Psoas muscle (tissue), 8 donors: ENCODE results near the gene DNPH1. TPM values are rescaled to one million over a fixed set of nuclear protein-coding genes. Genes with fewer than 3 reads are reported as not detected.

Experiments used
- ATAC-seq, 4 donors: fragments of 200-7000 bp; cut with Tn5 transposase; one replicate each; pipeline ENCODE4 v1.9.1; 2020; ENCODE audit warnings: moderate library complexity in 3 of 4, mild to moderate bottlenecking in 2 of 4
- DNase-seq, 2 donors: peaks; one replicate each; pipeline ENCODE4 v3.0.0-alpha.2; 2020
- H3K27ac ChIP-seq: fragments of 200-600 bp; one replicate; pipeline ENCODE4 v1.8.0; 2022
- H3K27me3 ChIP-seq, 3 donors: fragments of 200-600 bp in 1 of 3; one replicate each; pipeline versions ENCODE4 v1.6.1 to v1.8.0; 2013 to 2022; ENCODE audit warnings: low read length in 2 of 3, mild to moderate bottlenecking in 2 of 3, moderate library complexity in 1 of 3; ENCODE audit not compliant: insufficient read depth in 3 of 3
- H3K36me3 ChIP-seq, 2 donors: fragments of 200-600 bp in 1 of 2; one replicate each; pipeline versions ENCODE4 v1.6.1 to v1.8.0; 2013 to 2022; ENCODE audit warnings: low read depth in 1 of 2, mild to moderate bottlenecking in 1 of 2, moderate library complexity in 1 of 2; ENCODE audit not compliant: insufficient read depth in 1 of 2
- H3K4me1 ChIP-seq: fragments of 200-600 bp; one replicate; pipeline ENCODE4 v1.8.0; 2022
- H3K4me3 ChIP-seq: fragments of 200-600 bp; one replicate; pipeline ENCODE4 v1.8.0; 2022; ENCODE audit warnings: mild to moderate bottlenecking
- H3K9me3 ChIP-seq: fragments of 200-600 bp; one replicate; pipeline ENCODE4 v1.8.0; 2022
- WGBS, 3 donors: extraction: QIAGEN DNeasy Blood & Tissue Kit; methylation state at CpG; one replicate each; pipeline versions ENCODE4 v1.1.6 to v1.1.7; 2013; 5-methylcytosine and 5-hydroxymethylcytosine counted together
- intact Hi-C, 2 donors: fragments of 100-400 bp; cut with DNase I; formaldehyde crosslinking; loops; one replicate each; pipeline versions ENCODE4 v1.11.0 to v1.14.2; 2022
- polyA plus RNA-seq, 3 donors: library from polyadenylated mRNA; stranded (reverse); fragments of 200-250 nt; gene quantifications; one replicate each; pipeline ENCODE4 v1.2.3, GENCODE V29; 2013
- total RNA-seq, 4 donors: library from RNA; stranded (reverse); fragmentation: NEBNext Ultra II Directional in 2 of 4; extraction: Animal tissue kit (Norgen Biotek cat#: 25700) in 2 of 4; gene quantifications; one replicate each; pipeline versions ENCODE4 v1.2.1 to v1.2.4, GENCODE V29; 2021 to 2023
- TF ChIP-seq, protein P1 (sequence below): fragments of 200-600 bp; IDR thresholded peaks from one replicate; pipeline ENCODE4 v1.8.0; 2022; ENCODE audit warnings: antibody characterized with exemption
- donor health status: healthy with polysubstance abuse.
- donor health status: DM: no; HTN: no; CAD: no; lungs with moderate emphysema.
- donor health status: Bipolar disorder and iron deficiency.
- donor health status: healthy.
- donor health status: DM: yes; HTN: yes; CAD: no.
- donor health status: DM: no; HTN: no; CAD: no.
- donor health status: DM: no; HTN: no; CAD: no.
- donor health status: DM: yes; HTN: yes; CAD: no.

Gene DNPH1
- total and polyA plus RNA-seq, 7 donors, result 20.7 to 83.6 (median 52.5) TPM

DNA sequence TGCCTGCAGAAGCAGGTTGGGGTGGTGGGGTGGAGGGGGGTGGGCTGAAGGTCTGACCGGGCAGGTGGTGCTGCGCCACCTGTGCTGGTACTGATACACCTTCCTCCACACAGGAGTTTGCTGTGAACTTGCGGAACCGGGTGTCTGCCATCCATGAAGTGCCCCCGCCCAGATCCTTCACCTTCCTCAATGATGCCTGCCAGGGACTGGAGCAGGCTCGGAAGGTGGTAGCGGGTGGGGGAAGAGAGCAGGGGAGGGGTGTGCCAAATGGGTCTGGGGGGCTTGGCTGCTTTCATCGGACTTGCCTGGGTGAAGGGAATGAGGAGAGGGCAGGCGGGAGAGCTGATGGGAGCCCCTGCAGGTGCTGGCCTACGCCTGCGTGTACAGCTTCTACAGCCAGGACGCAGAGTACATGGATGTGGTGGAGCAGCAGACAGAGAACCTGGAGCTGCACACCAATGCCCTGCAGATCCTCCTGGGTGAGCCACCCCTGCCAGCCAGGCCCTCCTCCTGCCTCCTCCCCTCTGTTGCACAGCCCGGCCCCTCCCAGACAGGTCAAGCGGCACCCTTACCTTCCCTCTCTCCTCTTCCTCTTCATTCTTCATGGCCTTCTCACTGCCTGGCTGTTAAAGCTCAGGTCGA is 6.7 kb downstream of the DNPH1 start:
- 87 to 93% (median 91%) methylated on average over 15 of the region's 15 CpGs for WGBS, 3 donors
- Histone ChIP-seq H3K9me3 (no peaks in the 10 kb centered on the region), H3K27ac (no peak overlapping the region), H3K4me3 (no peak overlapping the region), H3K4me1 (peaks cover under 1% of the 10 kb centered on the region), H3K27me3 (no peaks in the 10 kb centered on the region), H3K36me3 (peaks cover under 1 to 46% of the 10 kb centered on the region in 2 donors)
- ATAC-seq (no peak), DNase-seq (peak in 1 of 2 donors; percentile 34)
- TF ChIP-seq, protein P1, sequence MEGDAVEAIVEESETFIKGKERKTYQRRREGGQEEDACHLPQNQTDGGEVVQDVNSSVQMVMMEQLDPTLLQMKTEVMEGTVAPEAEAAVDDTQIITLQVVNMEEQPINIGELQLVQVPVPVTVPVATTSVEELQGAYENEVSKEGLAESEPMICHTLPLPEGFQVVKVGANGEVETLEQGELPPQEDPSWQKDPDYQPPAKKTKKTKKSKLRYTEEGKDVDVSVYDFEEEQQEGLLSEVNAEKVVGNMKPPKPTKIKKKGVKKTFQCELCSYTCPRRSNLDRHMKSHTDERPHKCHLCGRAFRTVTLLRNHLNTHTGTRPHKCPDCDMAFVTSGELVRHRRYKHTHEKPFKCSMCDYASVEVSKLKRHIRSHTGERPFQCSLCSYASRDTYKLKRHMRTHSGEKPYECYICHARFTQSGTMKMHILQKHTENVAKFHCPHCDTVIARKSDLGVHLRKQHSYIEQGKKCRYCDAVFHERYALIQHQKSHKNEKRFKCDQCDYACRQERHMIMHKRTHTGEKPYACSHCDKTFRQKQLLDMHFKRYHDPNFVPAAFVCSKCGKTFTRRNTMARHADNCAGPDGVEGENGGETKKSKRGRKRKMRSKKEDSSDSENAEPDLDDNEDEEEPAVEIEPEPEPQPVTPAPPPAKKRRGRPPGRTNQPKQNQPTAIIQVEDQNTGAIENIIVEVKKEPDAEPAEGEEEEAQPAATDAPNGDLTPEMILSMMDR, result no peak
- intact Hi-C loops, result no loop called here

DNA sequence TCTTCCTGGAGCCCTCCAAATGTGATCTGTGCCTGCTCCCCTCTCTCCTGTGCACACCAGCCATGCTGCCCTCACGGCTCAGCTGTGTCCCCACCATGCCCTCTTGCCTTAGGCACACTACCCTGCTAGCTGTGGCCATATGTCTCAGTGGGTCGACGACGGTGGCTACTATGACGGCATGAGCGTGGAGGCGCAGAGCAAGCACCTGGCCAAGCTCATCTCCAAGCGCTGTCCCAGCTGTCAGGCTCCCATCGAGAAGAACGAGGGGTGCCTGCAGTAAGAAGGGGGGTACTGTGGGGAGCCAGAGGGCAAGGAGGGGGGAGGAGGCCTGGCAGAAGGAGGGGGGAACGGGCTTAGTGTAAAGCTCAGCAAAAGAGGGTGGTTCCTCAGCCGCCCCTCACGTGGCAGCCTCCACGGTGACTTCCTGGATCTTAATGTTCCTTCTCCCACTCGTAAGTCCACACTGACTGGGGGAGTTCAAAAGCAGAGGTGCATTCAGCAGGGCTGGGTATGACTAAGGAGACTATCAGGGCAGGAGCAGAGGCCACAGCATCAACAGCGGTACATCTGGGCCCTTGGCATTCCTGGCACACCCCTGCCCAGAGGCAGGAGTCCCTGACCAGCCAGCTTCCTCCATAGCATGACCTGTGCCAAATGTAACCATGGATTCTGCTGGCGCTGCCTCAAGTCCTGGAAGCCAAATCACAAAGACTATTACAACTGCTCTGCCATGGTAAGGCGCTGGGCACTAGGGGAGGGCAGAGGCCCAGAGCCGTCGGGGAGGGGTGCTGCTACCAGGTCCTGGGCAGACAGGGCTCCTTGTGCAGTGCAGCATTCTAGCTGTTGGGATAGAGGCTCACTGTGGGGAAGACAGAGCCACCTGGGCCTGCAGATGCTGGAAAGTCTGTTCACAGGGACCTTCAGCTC is 8.0 kb downstream of the DNPH1 start:
- peak in 1 of 2 donors; percentile 35 for DNase-seq
- TF ChIP-seq, protein P1, result no peak
- Histone ChIP-seq H3K27ac (no peak overlapping the region), H3K9me3 (no peaks in the 10 kb centered on the region), H3K4me1 (no peaks in the 10 kb centered on the region), H3K27me3 (no peaks in the 10 kb centered on the region), H3K36me3 (peaks cover 5 to 56% of the 10 kb centered on the region in 2 donors), H3K4me3 (no peak overlapping the region)
- intact Hi-C loops, result no loop called here
- ATAC-seq, result peak in 3 of 4 donors; percentile 21 to 31 (median 23)
- WGBS, 3 donors, result 54 to 70% (median 56%) methylated on average over 20 of the region's 20 CpGs

DNA sequence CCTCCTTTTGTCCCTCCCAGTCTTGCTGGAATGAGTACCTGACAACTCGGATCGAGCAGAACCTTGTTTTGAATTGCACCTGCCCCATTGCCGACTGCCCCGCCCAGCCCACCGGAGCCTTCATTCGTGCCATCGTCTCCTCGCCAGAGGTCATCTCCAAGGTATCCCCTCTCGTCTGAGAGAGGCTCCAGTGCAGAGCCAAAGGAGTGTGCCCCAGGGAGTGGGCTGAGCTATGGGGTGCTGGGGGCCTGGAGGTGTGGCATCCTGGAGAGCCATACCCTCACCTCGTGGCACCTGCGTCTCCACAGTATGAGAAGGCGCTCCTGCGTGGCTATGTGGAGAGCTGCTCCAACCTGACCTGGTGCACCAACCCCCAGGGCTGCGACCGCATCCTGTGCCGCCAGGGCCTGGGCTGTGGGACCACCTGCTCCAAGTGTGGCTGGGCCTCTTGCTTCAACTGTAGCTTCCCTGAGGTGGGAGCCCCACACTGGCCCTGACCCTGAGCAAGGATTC is 8.8 kb downstream of the DNPH1 start:
- ATAC-seq, result no peak
- no peaks in the 10 kb centered on the region for H3K9me3 ChIP-seq
- no peaks in the 10 kb centered on the region for H3K27me3 ChIP-seq
- TF ChIP-seq, protein P1, result no peak
- no peak overlapping the region for H3K27ac ChIP-seq
- H3K36me3 ChIP-seq, result peaks cover 5 to 56% of the 10 kb centered on the region in 2 donors
- no peak overlapping the region for H3K4me3 ChIP-seq
- WGBS, 3 donors, result 88 to 91% (median 90%) methylated on average over 14 to 16 of the region's 16 CpGs
- DNase-seq, result peak in 1 of 2 donors; percentile 46
- no peaks in the 10 kb centered on the region for H3K4me1 ChIP-seq
- intact Hi-C loops, result no loop called here

DNA sequence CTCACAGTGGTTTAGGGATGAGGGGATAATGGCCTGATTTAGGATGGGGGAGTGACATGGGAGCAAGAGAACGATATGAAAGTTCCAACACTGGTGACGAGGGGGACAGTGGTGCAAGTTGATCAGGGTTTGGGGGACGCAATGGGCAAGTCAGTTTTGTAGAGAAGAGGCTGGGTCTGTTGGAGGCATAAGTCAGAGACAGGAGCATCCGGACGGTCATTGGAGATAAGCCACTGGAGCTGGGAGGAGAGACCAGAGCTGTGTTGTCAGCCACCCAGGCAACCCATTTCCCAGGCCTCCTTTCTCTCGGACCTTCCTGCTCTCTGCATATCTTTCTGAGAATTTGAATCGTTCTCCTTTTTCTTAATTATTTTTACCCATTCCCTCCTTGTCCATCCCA is 9.5 kb downstream of the DNPH1 start:
- intact Hi-C loops, result no loop called here
- Histone ChIP-seq H3K4me1 (no peaks in the 10 kb centered on the region), H3K36me3 (peaks cover 7 to 59% of the 10 kb centered on the region in 2 donors), H3K4me3 (no peak overlapping the region), H3K9me3 (no peaks in the 10 kb centered on the region), H3K27ac (no peak overlapping the region), H3K27me3 (no peaks in the 10 kb centered on the region)
- WGBS, 3 donors, result 87 to 90% (median 89%) methylated on average over 7 of the region's 7 CpGs
- TF ChIP-seq, protein P1, result no peak
- DNase-seq (peak in 1 of 2 donors; percentile 15), ATAC-seq (no peak)
